Measurements from ENCODE around the gene DEPDC1B. TPM values are rescaled to one million over a fixed set of nuclear protein-coding genes. Genes with fewer than 3 reads are reported as not detected.
"Not testable (repeated sequence)": the region's sequence is repeated elsewhere in the genome, so short reads cannot be mapped to it uniquely, and the experiment has no call there.

Gene DEPDC1B
- total RNA-seq, 1 experiment from 2014 or later, result 28.5 TPM

DNA sequence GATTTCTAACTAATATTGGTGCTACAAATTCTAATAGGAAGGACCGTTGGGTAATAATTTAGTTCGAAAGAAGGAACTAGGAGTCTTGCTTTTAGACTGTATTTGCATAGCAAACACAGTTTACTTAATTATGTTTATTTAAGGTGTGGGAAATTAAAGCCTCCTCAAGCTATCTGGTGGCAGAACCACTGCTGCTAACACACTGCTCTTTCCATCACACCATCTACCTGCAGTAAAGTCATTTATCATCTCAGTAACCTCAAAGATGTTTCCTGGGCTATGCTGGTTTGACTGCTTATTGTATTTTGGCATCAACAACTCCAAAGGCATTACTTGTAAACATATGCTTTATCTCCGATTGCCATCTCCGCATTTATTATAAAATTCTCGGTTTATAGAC, 114.3 kb downstream of the DEPDC1B start:
- no peak for DNase-seq (ENCODE audit: low read depth)

DNA sequence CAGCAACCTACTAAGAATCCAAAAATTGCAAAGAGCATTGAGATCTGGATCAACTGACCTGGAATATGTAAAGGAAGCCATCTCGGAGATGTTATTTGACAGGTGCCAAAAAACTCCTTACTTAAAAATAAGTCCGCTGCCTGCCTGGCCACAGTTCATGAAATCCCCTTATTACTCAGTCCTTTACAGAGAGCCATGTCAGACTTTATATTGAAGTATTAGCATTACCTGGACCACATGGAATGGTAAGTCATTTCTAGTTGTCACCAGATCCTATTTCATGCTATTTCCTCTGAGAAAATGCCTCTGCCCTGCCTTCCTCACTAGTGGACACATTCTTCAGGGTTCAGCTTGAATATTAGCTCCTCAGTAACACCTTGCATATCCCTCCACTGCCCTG, 115.7 kb downstream of the DEPDC1B start:
- no peak for DNase-seq (ENCODE audit: low read depth)

DNA sequence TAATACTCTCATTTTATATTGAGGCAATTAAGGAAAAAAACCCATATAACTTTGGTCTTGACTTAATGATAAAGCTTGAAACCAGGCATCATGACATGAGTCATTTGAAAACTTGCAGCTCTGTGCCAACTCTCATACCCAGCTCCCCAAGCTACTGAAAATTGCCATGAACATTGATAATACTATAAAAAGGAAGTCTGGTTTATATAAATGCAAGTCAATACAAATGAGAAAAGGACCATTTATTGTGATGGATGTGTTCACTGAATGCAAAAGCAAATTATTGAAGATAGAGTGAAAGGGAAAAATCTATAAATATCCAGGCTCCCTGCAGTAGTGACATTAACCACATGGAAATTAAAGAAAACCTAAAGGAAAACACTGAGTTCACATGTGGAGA, 116.3 kb downstream of the DEPDC1B start:
- no peak for DNase-seq (ENCODE audit: low read depth)

DNA sequence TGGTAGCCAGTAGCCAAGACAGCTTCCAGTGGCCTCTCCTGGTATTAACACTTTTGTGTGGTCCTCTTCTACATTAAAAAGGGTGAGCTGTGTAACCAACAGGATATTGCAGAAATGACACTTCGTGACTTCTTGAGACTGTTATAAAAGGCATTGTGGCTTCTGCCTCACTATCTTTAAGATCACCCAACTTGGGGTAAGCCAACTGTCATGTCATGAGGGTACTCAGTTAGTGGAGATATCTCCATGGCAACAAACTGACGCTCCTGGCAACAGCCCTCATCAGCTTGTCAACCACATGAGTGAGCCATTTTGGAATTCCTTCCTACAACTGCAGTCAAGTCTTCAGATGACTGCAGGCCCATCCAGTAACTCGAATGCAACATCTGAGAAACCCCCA, 121.7 kb downstream of the DEPDC1B start:
- DNase-seq (ENCODE audit: low read depth), result no peak

DNA sequence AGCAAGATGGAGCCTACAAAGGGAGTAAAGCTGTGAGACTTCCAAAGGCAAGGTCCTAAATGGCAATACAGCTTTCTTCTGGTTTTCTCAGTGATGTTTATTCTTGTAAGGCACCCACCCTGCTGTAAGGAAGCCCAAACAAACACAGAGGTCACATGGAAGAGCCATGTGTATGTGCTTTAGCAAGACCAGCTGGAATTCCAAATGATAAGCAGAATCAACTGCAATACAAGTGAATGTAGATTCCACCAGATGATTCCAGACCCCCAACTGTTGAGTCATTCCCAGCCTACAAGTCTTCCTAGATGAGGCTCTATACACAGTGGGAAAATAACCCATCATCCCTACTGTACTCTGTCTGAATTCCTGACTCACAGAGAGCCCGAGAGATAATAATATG, 122.8 kb downstream of the DEPDC1B start:
- no peak for DNase-seq (ENCODE audit: low read depth)

DNA sequence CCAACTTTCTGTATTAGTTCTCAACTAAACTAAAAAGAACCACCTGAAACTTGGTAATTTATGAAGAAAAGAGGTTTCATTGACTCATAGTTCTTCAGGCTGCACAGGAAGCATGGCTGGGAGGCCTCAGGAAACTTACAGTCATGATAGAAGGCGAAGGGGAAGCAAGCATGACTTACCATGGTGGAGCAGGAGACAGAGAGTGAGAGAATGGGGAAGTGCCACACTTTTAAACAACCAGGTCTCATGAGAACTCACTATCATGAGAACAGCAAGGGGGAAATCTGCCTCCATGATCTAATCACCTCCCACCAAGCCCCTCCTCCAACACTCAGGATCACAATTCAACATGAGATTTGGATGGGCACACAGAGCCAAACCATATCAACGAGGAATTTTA, 123.5 kb downstream of the DEPDC1B start:
- DNase-seq (ENCODE audit: low read depth), result no peak

DNA sequence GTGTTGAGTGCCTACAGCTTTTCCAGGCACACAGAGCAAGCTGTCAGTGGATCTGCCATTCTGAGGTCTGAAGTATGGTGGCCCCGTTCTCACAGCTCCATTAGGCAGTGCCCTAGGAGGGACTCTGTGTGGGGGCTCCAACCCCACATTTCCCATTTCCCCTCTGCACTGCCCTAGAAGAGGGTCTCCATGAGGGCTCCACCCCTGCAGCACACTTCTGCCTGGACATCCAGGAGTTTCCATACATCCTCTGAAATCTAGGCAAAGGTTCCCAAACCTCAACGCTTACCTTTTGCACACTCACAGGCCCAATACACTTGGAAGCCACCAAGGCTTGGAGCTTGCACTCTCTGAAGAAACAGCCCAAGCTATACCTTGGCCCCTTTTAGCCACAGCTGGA, 131.3 kb downstream of the DEPDC1B start:
- no peak for DNase-seq (ENCODE audit: low read depth)

DNA sequence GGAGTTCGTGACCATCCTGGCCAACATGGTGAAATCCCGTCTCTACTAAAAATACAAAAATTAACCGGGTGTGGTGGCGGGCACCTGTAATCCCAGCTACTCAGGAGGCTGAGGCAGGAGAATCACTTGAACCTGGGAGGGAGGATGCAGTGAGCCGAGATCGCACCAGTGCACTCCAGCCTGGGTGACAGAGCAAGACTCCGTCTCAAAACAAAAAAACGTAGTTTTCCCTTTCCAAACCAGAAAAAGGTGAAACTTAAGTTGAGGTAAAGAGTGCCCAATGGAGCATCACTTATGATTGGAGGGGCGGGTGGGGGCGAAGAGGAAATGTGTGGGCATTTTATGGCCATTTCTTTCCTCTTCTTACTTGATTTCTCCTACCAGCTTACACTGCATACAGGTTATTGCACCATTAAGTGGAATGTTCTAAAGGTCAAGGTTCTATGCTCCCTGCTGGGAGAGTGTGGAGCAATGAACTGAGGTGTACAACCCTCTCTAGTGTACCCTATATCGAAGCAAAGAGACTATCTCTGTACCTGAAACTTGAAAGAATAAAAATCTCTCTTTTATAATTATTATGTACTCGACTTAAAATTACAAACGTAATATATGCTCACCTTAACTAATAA, 136.2 kb downstream of the DEPDC1B start:
- DNase-seq (ENCODE audit: low read depth), result no peak

DNA sequence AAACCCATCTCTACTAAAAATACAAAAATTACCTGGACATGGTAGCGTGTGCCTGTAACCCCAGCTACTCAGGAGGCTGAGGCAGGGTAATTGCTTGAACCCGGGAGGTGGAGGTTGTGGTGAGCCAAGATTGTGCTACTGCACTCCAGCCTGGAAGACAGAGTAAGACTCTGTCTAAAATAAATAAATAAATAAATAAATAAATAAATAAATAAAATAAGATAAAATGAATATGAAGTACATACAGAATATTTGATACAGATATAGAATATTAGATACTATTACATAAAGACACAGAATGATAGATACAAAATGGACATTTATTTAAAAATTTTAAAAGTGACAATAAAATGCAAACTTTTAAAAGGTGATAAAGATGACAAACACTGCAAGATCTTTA, 146.7 kb downstream of the DEPDC1B start:
- DNase-seq (ENCODE audit: low read depth), result not testable (repeated sequence)

DNA sequence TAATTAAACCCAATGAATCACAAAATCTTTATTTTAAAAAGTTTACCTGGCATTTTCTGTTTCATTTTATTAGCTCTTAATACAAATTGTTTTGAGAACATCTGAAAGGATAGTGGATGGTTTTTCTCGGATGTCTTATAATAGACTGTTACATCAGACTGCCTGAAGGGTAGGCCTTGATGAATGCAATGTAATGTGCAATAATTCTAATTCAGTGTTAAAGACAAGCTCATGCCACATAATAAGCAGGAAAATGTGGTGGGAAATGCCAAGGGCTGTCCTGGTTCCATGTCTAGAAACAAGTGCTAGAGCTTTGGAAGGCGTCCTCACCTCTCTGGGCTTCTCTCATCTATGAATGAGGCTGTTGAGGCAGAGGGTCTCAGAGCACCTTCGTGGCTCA, 148.1 kb downstream of the DEPDC1B start:
- no peak for DNase-seq (ENCODE audit: low read depth)

DNA sequence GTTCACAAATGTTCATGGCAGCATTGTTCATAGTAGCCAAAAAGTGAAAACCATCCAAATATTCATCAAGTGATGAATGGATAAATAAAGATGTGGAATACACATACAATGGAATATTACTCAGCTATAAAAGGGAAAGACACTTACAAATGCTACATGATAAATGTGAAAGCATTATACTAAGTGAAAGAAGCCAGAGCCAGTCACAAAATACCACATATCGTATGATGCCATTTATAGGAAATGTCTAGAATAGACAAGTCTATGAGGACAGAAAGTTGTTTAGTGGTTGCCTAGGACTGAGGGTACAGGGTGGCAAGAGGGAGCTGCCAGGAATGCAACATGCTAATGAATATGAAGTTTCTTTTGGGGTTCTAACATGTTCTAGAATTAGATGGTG, 148.7 kb downstream of the DEPDC1B start:
- no peak for DNase-seq (ENCODE audit: low read depth)

DNA sequence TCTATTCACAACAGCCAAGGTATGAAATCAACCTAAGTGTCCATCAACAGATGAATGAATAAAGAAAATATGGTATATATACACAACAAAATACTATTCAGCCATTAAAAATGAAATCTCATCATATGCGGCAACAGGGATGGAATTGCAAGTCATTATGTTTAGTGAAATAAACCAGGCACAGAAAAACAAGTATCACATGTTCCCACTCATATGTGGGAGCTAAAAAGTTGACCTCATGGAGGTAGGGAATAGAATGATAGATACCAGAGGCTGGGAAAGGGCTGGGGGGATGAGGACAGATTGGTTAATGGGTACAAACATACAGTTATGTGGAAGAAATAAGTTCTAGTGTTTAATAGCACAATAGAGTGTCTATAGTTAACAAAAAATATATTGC, 149.7 kb downstream of the DEPDC1B start:
- DNase-seq (ENCODE audit: low read depth), result no peak

DNA sequence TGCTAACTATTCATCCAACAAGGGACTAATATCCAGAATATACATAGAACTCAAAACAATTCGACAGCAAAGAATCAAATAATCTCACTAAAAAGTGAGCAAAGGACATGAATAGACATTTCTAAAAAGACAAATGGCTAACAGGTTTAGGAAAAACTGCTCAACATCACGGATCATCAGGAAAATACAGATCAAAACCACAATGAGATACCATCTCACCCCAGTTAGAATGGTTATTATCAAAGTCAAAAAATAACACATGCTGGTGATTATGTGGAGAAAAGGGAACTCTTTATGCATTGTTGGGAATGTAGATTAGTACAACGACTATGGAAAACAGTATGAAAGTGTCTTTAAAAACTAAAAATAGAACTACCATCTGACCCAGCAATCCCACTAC, 150.1 kb downstream of the DEPDC1B start:
- no peak for DNase-seq (ENCODE audit: low read depth)

Other genes with a start within 250 kb of the DEPDC1B start
- gene ELOVL7, start 144.1 kb upstream of the DEPDC1B start, total RNA-seq (2014; rRNA removed; shearing (Covaris generic)), result 0.10 TPM in 1 of 2 replicates, not detected in the other
- 25.6 TPM in 2 replicates for gene ERCC8, start 244.9 kb upstream of the DEPDC1B start, total RNA-seq (2014; rRNA removed; shearing (Covaris generic))
- 43.5 and 45.4 TPM in 2 replicates for gene NDUFAF2, start 245.0 kb upstream of the DEPDC1B start, total RNA-seq (2014; rRNA removed; shearing (Covaris generic))